HG03135 (cell line): ENCODE results near the gene SSU72.

Experiments
- ATAC-seq: cut with Tn5 transposase; IDR thresholded peaks from one replicate; pipeline ENCODE4 v1.9.1; 2021; ENCODE audit warnings: mild to moderate bottlenecking, moderate library complexity; ENCODE audit not compliant: unreplicated experiment

SSU72 gene

DNA sequence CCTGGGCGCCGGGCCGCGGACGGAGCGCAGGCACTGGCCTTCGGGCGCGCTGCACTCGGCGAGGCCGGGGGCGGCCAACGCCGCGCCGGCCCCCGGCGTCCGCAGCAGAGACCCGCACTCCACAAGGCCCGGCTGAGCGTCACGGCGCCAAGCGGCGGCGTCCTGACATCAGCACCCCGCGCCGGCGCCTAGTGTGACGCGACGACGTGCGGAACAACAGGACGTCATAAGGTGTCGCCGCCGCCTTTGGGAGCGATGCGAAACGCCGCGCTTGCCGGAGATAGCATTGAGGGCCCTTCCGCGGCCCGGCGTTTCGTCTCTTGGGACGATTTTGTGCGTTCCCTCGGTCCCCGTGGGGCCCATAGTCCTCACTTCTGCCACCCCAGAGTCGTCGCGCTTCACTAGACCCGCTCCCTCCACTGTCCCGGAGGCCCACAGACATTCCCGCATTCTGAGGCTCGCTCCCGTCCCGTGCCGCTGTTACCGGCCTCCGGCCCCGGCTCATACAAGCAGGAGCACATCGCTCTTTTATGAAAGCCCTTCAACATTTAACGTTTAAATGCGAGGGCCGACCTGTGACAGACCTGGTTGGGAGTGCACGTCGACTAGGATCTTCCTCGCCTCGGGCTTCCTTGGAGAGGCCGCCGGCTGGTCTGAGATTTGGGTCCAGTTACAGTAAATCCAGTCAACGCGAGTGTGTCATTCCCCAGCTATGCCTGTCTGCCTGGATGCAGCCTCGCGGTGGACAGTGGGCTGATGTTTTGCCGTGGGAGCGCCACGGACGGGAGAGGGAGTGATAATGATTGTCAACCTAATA is at the start of gene SSU72:
SSU72 (minus strand) TSS at position 143 of the 817 bp plus-strand sequence. CDS start 306 bp downstream, outside the sequence.
- ATAC-seq, result peak; percentile 86

GRCh38 chr1:1623631-1624442 is 49.2 kb upstream of the SSU72 start:
- ATAC-seq, result no peak

DNA sequence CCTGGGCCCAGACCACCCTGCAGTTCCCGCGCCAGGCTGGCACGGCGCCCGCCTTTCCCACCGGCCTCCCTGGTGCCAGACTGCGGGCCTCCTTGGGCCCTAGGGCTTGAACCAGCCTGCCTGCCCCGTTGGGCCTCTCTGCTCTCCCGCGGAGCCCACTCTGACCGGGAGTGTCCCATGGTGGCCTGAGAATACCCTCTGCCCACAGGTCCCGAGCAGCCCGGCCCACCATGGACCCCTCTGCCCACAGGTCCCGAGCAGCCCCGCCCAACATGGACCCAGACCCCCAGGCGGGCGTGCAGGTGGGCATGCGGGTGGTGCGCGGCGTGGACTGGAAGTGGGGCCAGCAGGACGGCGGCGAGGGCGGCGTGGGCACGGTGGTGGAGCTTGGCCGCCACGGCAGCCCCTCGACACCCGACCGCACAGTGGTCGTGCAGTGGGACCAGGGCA is 48.5 kb upstream of the SSU72 start:
- no peak for ATAC-seq

- ATAC-seq, result no peak
These were observed 48.1 kb upstream of the SSU72 start for GRCh38 chr1:1622788-1623094.

DNA sequence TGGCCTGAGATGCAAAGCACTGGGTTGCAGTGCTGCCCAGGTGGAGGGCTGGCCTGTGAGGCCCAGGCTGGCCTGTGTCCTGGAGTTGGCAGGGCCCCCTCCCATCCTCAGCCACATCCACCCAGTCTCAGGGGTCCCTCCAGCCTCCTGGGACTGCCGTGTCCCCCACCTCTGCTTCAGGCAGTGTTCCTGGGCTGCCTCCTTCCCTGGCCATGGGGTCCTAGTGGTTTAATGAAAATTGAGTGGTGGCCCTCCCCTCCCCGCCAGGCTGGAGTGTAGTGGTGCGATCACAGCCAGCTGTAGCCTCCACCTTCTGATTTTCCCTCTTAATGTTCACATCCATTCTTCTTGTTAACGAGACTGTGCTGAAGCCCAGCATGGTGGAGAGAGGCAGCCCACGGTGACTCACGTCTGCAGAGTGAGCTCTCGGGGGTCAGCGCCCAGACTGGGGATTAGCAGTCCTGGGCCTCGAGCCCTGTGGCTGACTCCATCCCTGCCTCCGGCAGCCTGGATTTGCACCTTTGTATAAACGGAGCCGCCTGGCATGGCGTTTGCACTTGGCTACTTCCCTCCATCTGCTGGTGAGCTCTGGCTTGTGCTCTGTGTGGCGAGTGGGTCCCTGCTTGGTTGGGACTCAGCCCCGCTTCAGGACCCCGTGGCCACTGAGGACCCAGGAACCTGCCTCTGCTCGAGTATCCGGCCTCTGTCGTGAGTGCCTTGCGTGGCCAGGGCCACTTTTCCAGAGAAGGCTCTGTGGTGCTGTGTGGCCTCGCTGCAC is 47.5 kb upstream of the SSU72 start:
- no peak for ATAC-seq

- no peak for ATAC-seq
These were observed 46.7 kb upstream of the SSU72 start for GRCh38 chr1:1621173-1622009.

DNA sequence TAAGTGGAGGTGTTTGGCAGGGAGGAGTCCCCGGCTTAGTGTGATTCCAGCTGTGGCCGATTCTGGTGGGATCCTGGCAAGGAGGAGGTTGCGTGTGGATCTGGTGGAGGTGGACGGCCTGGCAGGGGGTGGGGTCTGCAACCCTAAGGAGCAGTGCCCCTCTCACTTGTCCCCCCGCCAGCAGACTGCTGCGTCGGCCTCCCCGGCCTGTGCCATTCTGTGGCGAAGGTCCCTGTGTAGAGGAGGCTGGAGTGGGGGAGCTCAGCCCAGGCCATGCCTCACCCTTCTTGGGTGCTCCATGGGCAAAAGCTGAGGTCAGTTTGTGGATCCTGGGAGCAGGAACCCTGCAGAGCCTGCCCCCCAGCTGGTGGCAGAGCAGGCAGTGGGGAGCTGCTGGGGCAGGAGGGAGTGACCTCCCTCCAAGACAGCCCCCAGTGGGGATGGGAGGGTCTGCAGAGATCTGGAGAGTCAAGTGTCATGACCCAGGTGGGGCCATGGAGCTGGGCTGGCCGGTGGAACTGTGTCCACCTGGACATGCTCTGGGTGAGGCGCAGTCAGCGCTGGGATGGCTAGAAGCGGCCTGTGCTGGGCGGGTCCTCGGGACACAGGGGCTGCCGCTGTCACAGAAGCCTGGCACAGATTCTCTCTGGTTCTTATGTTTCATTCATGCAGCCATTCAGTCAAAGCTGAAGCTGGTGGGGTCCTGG is 45.9 kb upstream of the SSU72 start:
- no peak for ATAC-seq

- ATAC-seq, result no peak
These were observed 45.3 kb upstream of the SSU72 start for GRCh38 chr1:1619917-1620361.

DNA sequence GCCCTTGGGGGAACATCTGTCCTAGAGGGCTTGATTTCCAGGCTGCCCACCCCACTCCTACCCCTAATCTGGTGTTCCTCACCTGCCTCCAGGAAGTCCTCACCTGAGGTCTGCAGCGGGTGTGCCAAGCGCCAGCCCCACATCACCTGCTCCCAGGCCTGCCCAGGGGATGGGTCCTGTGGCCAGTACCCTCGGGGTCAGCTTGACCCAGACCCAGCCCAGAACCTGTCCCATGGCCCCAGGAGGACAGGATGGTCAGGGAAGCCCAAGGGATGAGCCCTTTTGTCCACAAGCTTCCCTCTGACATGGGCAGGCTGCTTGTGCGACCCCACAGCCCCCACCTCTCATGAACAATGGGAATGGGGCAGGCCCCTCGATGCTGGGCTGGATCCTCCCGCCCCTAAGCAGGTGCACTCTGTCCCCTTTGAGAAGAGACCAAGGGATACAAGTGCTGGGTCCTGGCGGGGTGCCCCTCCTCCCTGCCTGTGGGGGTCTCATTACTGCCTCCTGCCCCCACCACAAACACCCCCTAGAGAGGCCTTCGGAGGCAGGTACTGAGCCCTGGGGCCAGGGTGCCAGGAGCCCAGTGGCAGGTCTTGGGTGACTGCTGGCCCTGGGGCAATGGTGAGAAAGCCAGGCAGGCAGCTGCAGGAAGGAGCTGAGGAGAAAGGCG is 43.9 kb upstream of the SSU72 start:
- no peak for ATAC-seq

DNA sequence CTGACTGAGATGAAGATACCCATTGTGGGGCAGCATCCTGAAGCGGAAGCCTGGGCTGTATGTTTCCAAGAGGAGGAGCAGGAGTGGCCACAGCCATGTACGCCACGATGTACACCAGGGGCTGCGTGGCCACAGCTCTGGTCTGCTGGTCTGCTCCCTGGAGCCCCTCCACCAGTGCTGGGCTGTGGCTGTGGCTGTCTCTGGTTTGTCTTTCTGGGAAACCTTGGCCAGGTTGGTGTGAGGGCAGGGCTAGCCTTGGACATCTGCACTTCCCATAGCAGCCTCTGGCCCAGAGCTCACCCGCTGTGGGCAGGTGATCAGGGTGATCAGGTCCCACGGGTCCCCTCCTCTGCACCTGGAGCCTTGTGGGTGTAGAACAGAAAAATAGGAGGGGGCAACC is 43.3 kb upstream of the SSU72 start:
- ATAC-seq, result no peak

DNA sequence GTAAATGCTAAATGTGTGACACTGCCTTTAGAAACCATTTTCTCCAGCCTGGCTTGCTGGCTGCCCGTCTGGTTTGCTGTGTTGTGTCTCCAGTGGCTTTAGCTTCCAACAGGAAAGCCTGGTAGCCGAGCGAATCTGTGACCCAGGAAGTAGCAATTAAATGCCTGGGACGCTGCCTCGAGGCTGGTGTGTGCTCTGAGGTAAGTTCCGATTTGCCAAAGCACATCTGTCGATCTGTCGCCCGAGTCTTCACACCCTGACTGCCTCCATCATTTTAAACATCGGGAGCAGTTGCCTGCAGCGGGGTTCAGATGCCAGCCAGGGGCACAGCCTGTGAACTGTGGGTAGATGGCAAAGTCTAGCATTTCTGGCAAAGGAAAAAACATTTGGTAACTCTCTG is 42.9 kb upstream of the SSU72 start:
- ATAC-seq, result no peak

DNA sequence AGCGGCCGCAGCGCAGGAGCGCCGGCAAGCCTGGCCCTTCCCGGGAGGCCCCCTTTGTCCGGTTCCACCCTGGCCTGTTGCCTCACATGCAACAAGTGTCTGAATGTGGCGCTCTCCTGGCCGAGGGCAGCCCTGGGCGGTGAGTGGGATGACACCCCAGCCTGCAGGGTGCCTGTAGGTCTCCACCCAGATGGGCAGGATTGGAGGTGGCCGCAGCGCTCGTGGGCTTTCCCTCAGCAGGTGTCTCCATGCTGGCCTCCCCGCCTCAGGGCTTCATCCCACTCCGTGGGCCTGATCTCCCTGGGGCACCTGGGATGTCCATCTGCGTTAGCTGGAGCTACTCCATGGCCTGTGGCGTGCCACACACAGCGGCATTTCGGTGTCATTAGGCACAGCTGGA is 42.2 kb upstream of the SSU72 start:
- ATAC-seq, result no peak

DNA sequence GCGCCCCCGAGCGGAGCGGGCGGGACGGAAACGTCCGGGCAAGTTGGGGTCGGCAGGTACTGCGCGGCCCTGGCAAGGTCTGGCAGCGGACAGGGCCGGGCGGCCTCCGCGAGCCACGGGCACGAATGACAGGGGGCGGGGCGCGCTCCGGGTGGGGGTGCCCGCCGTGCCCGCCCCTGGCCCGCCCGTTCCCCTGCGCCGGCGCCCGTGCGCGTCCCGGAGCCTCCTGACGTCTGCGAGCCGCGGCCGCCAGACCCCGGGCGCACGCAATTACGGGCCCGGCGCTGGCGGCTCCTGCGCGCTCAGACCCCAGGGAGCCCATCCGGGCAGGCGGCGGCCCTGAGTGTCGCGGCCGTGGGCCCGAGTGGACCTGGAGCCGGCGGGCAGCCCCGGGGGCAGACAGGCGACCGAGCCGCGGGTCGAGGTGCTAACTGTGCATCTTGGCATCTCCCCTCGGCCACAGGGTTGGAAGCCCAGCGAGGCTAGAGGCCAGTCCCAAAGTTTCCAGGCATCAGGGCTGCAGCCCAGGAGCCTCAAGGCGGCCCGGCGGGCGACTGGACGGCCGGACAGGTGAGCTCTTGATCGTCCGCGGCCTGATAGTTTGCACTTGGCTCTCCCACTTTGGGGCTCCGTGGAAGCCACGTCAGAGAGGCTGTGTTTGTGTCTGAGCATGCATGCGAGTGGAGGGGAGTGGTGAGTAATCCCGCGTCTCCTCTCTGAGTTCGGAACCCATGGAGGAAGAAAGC is 41.6 kb upstream of the SSU72 start:
- peak; percentile 11 for ATAC-seq

- ATAC-seq, result peak; percentile 85
These were observed 40.8 kb upstream of the SSU72 start, which contains the start of gene MIB2 for GRCh38 chr1:1615256-1616044. TSS of gene MIB2 (plus strand) at chr1:1615500. CDS start at chr1:1623453, 7,953 bp downstream.

DNA sequence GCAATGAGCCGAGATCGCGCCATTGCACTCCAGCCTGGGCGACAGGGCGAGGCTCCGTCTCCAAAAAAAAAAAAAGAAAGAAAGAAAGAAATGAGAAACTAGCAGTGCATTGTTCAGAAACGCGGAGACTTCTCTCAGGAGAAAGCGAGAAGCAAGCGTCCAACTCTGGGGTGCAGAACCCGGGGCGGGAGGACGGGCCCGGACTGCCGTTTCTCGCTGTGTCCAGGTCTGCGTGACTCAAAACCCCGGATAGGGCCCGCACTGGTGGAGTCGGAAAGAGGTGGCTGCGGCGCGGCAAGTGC is 40.2 kb upstream of the SSU72 start:
- ATAC-seq, result no peak

DNA sequence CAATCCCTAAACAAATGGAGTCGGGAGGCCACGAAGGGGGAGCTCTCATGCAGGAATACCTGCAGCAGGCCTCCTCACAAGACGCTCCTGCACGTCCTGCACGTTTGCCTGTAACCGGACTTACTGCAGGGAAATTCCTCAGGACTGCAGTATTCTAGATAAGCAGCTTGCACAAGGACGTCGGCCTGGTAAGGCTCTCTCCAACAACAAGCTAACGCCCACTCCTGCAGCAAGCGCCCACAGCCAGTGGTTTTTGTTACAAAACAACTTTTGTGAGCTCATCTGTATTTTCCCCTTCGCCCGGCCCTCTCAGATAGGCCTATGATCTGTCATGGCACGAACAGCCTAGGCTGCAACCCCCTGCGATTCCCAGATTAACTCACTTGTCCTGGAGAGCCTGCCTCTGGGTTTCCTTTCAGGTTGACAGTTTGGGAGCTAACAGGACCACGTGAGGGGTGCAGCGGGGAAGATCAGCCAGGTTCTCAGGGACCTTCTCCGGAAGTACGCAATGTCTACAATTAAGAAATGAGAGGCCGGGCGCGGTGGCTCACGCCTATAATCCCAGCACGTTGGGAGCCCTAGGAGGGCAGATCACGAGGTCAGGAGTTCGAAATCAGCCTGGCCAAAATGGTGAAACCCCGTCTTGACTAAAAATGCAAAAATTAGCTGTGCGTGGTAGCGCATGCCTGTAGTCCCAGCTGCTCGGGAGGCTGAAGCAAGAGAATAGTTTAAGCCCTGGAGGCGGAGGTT is 39.7 kb upstream of the SSU72 start:
- no peak for ATAC-seq

DNA sequence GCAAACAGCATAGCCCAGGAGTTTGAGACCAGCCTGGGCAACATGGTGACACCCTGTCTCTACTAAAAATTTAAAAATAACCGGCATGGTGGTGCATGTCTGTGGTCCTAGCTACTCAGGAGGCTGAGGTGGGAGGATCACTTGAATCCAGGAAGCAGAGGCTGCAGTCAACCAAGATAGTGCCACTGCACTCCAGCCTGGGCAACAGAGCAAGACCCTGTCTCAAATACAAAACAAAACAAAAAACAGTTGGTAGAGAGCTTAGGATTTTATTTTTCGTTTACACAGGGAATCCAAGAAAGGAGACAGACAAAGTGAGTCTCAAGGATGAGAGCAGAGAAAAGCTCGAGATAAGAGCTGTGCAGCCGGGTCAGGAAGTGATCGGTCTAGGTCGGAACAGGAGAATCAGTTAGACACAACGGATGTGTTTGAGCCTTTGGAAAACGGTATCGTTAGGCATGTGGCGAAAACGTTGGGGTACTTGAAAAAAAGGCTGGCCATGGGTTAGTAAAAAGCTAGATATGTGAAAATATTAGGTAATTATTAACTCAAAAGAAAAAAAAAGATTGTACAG is 38.9 kb upstream of the SSU72 start:
- ATAC-seq, result no peak
